Upper lobe of left lung (tissue), 4 donors: ENCODE data around the gene ALKBH7.

ENCODE experiments used
- EP300 ChIP-seq, 4 donors: sonication (generic); formaldehyde crosslinking; IDR thresholded peaks; one replicate each; pipeline ENCODE4 v1.5.1; 2017; ENCODE audit warnings: antibody characterized with exemption in 4 of 4, control low read depth in 2 of 4
- POLR2A ChIP-seq, 4 donors: fragments of 450-650 bp; IDR thresholded peaks; one replicate each; pipeline ENCODE4 v1.5.1; 2016 to 2017; ENCODE audit warnings: antibody characterized with exemption in 4 of 4, mild to moderate bottlenecking in 2 of 4
- TF ChIP-seq, protein P1 (sequence below), 6 experiments: fragments of 450-650 bp in 4 of 6; fragments of 200-600 bp in 2 of 6; sonication (generic) in 2 of 6; IDR thresholded peaks; one replicate each; pipeline ENCODE4 v1.5.1; 2016 to 2019; ENCODE audit warnings: antibody characterized with exemption in 6 of 6

DNA sequence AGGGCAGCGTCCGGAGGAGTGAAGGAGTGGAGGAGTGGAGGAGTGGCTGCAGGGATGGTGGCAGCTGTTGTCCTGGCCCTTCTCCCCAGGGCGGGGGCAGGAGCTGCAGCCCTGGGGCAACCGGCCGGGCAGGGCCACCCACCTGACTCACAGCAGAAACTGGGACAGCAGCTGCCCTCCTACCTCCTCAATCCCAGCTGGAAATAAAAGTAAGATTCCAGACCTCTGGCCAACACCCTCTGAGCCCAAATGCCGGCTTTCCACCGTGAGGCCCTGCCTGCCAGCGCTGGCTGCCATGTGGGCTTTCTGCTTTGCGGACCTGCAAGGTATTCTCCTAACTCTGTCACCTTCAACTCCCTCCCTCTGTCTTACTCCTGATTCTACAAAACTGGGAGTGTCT is 14.6 kb upstream of the ALKBH7 start:
- TF ChIP-seq, protein P1, sequence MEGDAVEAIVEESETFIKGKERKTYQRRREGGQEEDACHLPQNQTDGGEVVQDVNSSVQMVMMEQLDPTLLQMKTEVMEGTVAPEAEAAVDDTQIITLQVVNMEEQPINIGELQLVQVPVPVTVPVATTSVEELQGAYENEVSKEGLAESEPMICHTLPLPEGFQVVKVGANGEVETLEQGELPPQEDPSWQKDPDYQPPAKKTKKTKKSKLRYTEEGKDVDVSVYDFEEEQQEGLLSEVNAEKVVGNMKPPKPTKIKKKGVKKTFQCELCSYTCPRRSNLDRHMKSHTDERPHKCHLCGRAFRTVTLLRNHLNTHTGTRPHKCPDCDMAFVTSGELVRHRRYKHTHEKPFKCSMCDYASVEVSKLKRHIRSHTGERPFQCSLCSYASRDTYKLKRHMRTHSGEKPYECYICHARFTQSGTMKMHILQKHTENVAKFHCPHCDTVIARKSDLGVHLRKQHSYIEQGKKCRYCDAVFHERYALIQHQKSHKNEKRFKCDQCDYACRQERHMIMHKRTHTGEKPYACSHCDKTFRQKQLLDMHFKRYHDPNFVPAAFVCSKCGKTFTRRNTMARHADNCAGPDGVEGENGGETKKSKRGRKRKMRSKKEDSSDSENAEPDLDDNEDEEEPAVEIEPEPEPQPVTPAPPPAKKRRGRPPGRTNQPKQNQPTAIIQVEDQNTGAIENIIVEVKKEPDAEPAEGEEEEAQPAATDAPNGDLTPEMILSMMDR (IDR thresholded peaks at IDR 0.05), result no peak
- TF ChIP-seq EP300 (IDR thresholded peaks at IDR 0.05) (no peak), POLR2A (IDR thresholded peaks at IDR 0.05) (no peak)
